ENCODE data around the gene PRPF40B. TPM values are rescaled to one million over a fixed set of nuclear protein-coding genes. Genes with fewer than 3 reads are reported as not detected.

Gene PRPF40B
- total and polyA plus RNA-seq, 9 of the 15 experiments (the other 6 are each of a cell fraction or from before 2014, with no cell fraction given) = 0.55 to 10.6 (median 4.8) TPM

- TF ChIP-seq ZMIZ1 (IDR thresholded peaks at IDR 0.05; ENCODE audit: low read depth in 2 of 2, low read length in 2 of 2) (no peak), SMAD2 (IDR thresholded peaks at IDR 0.05; ENCODE audit: low read depth, low read length) (no peak), ZNF232 (CRISPR knock-in tag; IDR thresholded peaks at IDR 0.05) (no peak), ETV6 (IDR thresholded peaks at IDR 0.05; ENCODE audit: borderline replicate concordance in 1 of 2, low read depth in 2 of 2, low read length in 1 of 2) (no peak), ETV6 (CRISPR knock-in tag; IDR thresholded peaks at IDR 0.05; ENCODE audit: borderline replicate concordance) (no peak), RCOR1 (IDR thresholded peaks at IDR 0.05; ENCODE audit: borderline replicate concordance in 1 of 2, low read depth in 2 of 2, low read length in 2 of 2) (no peak), HNRNPH1 (optimal IDR thresholded peaks at IDR 0.05; ENCODE audit: low read depth, low read length) (no peak), THRB (CRISPR knock-in tag; conservative IDR thresholded peaks at IDR 0.05) (no peak), ZNF431 (CRISPR knock-in tag; IDR thresholded peaks at IDR 0.05) (no peak), JUNB (CRISPR knock-in tag; conservative IDR thresholded peaks at IDR 0.05) (no peak), ZNF224 (CRISPR knock-in tag; IDR thresholded peaks at IDR 0.05) (no peak), CHD1 (IDR thresholded peaks at IDR 0.05; ENCODE audit: low read length) (no peak)
Measured at GRCh38 chr12:49585477-49586459, 37.6 kb upstream of the PRPF40B start (continued).

Data from K562 (cell line).